GM19452 (cell line): ENCODE measurements around the gene DESI1.
A peak's percentile ranks its signal among the peaks of the same experiment; 100 is the strongest.
"Not testable (repeated sequence)": the region's sequence is repeated elsewhere in the genome, so short reads cannot be mapped to it uniquely, and the experiment has no call there.

Experiments used
- ATAC-seq: cut with Tn5 transposase; IDR thresholded peaks from one replicate; pipeline ENCODE4 v1.9.1; 2021; ENCODE audit not compliant: unreplicated experiment

Gene DESI1

DNA sequence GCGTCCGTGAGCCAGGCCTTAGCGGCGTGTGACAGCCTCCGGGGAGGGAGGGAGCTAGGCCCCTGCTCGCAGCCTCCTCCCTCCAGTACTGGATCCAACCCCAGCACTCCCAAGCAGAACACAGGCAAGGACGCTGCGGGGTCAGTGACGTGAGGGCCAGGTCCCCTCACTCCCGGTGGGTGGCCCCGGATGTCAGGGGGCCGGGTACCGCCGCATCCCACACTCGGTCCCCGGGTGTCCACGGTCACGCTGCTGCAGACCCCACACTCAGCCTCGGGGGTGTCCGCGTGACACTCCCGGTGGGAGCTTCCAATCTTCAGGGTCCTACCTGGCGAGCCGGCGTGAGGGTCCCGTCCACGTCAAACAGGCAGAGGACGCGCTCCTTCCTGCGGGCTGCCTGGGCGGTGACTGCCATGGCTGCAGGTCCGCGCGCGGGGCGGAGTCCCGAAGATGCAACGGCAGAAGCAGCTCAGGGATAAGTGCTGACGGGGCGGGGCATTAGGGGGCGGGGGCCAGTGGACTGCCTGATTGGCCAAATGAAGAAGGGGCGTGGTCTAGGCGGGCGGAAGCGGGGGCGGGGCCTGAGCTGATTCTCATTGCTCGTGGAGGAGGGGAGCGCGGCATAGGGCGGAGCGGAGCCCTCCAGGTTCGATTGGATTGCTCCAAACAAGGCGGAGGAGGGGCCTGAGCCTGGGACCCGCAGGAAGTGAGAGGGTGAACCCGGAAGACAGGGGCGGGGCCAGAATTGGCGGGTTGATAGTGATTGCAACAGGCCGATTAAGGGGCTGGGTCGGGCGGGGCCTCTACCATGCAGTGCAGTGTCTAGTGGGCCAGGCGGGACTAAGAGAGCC, 31.2 kb downstream of the DESI1 start, which contains the start of gene PMM1:
TSS of gene PMM1 (minus strand) at position 450 of the 851 bp plus-strand sequence. CDS start at position 415, 35 bp downstream.
- ATAC-seq, result peak; percentile 88

DNA sequence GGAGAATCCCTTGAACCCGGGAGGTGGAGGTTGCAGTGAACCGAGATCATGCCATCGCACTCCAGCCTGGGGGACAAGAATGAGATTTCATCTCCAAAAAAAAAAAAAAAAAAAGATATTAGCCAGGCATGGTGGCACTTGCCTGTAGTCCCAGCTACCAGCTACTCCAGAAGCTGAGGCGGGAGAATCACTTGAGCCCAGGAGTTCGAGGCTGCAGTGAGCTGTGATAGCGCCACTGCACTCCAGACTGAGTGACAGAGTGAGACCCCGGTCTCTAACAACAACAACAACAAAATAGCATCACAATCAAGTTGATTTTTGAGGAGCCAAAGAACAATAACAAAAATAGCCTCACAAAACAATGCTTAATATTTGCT, 33.5 kb downstream of the DESI1 start:
- no peak for ATAC-seq

DNA sequence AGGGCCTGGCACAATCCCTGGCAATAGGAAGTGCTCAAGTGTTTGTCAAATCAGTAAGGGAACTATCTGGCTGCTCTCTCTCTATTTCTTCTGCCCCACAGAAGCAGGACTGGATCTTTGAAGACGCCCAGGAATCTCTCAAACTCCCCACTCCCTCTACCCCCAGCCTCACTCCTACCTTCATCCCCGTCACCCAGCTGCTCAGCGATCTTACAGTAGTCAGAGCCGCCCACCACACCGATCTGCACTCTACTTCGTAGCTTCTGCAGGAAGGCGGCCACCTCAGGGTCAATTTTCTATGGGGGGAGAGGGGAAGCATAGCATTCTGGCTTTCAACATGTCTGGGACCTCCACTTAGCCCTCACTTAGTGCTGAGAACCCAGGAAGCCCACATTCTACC, 34.9 kb downstream of the DESI1 start:
- ATAC-seq, result no peak

DNA sequence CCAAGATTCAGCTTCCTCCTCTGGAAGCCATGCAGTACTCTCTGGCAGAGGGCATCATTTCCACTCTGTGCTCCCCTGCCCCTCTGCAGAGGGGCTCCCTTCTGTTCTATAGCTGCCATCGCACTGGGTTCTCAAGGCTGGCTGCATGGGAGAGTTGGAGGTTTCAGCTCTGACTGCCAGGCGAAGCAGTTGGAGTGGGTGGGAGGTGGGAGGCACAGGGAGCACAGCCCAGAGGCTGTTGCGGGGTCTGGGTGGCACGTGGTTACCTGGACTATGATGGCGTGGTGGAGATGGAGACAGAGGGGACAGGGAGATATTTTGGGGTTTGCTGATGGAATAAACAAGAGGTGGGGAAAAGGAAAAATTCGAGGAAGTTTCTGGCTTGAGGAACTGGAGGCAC, 36.0 kb downstream of the DESI1 start:
- no peak for ATAC-seq

DNA sequence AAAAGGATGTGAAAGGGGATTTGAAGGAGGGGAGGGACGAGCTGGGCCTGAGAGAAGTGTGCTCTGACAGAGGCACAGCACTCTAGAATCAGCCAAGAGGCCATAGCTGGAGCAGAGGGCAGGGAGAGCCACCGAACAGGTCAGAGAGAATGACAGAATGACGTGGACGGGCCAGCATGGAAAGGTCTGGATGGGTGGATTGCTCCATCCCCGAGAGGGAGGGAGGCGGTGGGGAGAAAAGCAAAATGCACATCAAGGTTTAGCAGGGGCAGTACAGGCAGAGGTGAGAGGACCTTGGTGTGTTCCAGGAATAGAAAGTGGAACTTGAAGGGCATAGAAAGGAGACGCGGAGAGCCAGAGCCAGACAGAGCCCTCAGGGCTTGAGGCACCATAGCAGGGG, 38.1 kb downstream of the DESI1 start:
- ATAC-seq, result no peak

DNA sequence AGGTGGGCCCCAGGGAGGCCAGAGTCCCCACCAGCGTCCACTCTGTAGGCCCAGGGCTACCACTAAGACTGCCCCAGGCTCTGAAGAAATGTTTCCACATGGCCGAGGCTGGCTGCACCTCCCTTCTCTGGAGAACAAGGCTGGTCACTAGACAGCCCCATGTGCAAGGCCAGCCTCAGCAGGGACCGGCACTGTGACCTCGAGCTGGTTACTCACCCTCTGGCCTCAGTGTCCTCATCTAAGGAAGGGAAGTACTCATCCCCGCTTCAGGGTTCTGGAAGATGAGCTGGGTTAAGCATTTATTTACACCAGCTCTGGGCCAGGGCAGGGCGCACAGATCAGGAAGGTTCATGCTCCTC, 40.9 kb downstream of the DESI1 start:
- no peak for ATAC-seq

DNA sequence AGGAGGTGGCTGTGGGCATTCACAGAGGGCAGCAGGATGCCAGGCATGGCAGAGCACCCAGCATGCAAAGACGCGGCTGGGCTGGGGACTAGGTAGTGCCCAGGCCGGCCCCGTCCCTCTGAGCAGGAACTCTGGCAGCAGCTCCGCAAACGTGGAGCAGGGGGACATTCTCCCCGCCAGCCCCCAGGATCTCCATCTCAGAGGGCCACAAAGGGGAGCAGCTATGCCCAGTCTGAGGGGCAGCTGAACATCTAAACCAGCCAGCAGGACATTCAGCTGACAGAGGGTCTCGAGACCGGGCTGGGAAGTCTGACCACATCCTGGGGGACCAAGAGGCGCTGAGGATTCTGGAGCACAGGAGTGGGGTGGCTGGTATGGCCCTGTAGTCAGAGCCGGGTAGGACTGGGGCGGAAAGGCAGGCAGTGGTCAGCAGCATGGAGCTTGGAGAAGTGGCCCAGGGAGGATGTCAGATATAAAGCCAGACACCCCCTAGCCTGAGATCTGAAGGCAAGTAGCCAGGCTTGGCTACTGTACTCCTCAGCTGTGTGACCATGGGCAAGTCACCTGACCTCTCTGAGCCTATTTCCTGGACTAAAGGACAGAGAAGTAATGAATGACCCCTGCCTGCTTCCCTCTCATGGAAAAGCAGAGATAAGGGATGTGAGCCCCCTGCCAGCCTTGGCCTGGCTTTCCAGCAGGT, 41.4 kb downstream of the DESI1 start:
- no peak for ATAC-seq

DNA sequence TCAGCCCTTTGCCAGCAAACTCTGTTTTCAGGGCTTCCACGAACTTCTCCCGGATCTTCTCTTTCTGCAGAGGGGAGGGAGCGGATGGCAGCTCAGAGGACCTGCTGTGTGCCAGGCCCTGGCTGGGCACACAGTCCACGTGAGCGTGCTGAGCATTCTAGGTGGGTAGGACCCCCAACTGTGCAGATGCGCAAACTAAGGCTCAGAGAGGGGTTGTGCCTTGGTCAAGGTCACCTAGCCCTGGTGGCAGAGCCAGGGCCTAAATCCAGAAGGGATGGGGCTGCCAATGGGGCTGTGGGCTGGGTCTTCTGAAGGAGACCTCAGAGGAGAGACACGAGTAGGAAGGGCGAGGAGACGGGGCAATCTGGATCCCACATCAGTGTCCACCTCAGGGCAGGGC, 42.0 kb downstream of the DESI1 start:
- ATAC-seq, result no peak

DNA sequence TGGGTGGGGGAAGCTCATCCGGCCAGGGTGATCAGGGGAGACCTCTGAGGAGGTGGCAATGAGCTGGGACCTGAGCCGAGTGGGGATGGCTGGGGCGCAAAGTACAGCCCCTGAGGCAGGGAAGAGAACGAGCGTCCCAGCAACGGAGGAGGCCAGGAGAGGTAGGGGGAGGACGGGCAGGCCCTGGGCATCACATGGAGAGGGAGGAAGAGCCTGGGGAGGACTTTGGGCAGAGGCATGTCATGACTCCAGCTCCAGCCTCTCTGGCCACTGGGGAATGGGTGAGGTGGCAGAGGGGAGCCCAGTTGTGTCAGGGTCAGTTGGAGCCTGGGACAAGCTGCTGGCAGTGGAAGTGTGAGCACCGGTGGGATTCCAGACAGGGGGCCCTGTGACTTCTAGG, 42.7 kb downstream of the DESI1 start:
- ATAC-seq, result no peak

DNA sequence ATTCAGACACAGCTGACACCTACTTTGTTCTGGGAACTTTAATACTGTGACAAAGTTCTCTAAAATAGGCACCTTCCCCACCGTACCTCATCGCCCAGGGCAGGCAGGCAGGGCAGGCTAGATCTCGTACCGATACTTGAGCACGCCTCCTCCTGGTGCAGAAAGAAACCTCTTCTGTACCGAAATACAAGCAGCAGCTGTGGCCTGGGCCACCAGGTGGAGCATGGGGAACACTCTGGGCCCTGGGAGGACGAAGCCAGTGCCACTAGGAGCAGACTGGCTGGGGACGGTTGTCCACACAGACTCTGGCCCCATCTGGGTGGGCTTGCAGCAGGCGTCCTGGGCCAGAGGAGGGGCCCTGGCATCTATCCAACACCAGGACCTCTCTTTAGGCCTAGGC, 44.0 kb downstream of the DESI1 start:
- ATAC-seq, result no peak

DNA sequence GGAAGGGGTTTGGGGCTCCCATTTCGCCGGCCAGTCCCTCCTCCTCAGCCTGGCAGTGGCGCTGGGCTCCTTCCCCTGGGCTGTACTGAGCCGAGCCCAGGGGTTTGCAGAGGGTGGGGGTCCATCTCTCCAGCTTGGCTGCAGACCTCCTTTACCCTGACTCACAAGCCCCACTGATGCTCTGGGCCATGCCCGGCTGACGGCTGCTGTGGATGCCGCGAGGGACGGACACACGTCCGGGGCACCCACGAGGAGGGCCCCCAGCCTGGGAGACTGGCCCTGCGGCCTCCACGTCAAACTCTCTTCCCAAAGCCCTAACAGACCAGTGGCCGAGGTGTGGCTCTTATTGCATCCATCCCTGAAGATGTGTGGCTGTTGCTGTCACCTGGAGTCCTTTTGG, 45.3 kb downstream of the DESI1 start:
- ATAC-seq, result no peak

DNA sequence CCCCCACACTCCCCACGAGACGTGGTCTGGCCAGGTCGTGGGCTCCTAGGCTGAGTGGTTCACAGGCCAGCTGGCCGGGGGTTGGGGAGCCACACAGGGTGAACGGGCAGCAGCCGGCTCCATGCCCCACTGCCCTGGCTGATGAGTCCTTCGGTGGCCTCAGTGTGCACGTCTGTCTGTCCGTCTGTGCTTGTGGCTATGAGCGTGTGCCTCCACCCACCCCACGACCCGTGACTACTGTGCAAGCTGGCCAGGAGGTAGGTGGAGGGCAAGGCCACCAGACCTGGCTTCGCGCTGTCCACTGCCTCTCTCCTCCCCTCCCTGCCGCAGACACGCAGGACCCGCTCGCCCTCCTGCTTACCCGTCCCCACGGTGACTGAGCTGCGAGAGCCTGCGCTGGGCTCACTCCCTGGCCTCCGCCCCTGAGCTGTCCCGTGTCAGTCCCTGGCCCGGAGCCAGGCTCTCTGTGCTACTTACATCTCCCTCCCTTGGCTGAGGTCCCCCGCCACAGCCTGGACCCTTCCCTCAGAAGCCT, 45.9 kb downstream of the DESI1 start:
- ATAC-seq, result no peak

DNA sequence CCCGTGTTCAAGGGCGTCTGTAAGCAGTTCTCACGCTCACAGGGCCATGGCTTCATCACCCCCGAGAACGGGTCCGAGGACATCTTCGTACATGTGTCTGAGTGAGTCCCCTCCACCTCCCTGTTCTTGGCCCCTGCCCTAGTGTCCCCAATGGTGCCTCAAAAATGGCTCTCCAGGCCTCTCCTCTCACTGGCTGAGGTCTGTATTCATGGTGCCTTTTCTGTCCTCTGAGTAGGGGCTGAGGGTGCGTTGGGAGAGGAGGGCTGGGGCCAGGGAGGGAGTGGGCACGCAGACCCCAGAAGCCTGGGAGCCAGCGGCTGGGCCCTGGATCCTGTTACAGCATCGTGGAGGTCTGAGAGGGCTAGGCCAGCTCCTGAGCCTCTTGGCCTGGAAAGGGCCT, 47.2 kb downstream of the DESI1 start:
- ATAC-seq, result no peak

DNA sequence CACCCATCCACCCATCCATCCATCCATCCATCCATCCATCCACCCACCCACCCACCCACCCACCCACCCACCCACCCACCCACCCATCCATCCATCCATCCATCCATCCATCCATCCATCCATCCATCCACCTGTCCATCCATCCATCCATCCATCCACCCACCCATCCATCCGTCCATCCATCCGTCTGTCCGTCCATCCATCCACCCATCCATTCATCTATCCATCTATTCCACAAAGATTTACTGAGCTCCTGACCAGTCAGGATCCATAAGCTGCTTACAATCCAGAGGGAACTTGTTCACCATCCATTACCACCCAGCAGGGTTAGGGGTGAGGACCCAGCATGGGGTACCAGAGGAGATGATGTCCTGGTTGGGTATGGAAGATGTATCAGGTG, 48.5 kb downstream of the DESI1 start:
- not testable (repeated sequence) for ATAC-seq

DNA sequence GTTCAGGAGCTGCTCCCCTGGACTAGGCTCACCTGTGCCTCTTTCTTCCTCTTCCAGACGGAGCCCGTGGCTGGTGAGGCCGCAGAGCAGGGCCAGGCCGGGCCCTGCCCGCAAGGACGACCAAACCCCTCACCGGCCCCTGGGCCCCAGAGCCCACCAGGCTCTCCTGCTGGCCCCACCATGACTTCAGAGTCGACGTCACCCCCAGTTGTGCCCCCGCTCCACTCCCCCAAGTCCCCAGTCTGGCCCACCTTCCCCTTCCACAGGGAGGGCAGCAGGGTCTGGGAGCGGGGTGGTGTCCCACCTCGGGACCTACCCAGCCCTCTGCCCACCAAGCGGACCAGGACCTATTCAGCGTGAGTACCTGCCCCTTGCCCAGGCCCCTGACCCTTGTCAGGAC, 49.1 kb downstream of the DESI1 start:
- ATAC-seq, result no peak

DNA sequence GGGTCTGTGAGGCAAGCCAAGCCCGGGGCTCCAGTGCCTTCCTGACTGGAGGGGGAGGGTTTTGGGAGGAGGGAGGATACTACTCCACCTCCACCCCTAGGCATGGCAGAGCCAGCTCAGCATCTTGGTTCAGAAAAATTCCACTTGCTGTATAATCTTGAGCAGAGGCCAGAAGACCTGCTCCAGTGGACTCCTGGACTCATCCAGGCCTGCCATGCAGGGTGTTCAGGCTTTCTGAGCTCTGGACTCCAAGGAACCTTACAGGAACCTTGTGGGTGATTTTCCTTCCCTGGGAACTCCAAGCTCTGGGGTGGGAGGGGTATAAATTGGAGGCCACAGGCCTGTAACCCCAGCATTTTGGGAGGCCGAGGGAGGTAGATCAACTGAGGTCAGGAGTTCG, 50.6 kb downstream of the DESI1 start:
- no peak for ATAC-seq

DNA sequence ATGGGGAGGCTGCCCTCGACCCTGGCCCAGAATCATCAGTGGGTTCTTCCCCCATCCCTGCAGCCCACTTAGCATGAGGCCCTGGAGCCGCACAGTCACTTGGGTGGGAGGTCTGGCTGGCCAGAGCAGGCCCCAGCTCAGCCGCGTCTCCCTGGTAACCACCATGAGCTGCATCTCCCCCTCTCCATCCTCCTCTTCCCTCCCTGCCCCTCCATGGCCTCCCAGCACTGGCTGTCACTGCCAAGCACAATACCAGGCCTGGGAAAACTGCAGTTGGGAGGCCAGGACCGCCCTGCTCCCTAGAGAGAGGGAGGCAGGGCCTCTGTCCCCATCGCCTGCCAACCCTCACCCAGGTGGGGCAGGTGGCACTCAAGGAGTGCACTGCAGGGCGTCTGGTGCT, 52.0 kb downstream of the DESI1 start:
- no peak for ATAC-seq

DNA sequence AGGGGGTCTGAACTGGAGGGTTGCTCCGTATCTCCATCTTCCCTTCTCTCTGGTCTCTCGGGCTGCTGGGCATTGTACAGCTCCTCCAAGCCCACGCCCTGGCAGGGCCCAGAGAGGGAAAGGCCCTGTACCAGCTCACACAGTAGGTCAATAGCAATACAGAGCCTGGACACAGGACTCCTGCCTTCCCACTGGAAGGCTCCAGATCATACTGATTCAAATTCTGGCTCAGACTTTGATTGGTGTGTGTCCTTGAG, 53.4 kb downstream of the DESI1 start:
- no peak for ATAC-seq

DNA sequence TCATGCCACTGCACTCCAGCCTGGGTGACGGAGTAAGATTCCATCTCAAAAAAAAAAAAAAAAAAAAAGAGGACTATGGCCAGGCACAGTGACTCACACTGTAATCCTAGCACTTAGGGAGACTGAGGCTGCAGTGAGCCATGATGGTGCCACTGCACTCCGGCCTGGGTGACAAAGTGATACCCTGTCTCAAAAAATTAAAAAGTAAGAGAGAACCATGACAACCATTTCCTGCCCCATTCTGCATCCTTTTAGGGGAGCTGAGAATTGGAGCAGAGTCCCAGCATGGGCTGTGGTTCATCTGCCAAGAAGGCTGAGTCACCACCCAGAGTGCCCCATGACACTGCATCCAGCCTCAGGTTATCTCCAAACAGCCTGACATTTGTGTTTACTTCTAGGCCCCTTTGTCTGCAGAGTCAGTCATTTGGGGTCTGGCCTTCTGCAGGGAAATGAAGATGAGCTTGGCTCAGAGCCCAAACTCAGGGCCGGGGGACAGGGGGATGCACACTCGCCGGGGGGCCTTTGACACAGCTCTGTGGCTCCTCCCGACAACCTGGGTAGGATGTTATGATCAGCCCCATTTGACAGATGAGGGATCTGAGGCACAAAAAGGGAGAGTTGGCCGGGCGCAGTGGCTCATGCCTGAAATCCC, 55.3 kb downstream of the DESI1 start:
- ATAC-seq, result no peak

DNA sequence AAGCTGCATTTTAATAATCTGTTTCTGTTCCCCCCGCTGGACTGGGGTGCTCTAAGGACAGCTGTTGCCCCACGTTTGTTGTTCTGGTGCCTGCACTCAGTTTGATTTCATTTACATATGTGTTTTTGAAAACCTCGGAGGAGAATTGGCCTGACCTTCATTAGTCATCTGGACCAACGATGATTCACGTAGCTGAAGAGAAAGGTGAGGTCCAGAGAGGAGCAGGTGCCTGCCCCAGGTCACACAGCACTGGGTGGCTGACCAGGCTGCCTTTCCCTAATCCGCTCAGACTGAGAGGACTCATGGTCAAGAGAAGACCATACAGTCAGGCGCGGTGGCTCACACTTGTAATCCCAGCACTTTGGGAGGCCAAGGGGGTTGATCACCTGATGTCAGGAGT, 56.3 kb downstream of the DESI1 start:
- no peak for ATAC-seq

DNA sequence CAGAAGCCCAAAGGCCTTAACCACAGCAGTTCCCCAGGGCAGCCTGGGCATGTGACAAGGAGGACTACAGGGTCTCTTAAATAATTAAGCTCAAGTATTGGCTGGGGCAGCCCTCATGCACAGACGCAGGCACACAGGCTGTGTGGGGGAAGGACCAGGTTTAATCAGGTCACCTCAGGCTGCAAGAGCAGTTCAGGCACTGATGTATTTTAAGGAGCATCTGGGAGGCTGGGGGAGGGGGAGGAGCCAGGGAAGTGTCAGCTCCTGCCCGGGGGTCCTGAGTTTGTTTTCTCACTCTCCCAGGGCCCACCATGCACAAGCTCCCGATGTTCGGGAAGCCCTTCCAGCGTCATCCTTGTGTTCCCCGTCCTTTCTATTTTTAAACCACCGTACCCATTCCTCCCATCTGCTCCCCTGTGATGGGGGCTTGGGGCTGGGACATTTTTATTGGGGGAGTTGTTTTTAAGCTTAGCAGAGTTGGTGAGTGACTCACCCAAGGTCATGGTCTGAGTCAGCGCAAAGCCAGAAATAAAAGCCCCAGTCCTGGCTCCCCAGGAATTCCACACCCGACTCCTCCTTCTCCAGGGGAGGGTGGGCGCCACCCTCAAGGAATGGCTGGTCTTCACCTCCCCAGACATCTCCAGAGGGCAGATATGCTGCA, 57.7 kb downstream of the DESI1 start:
- no peak for ATAC-seq

DNA sequence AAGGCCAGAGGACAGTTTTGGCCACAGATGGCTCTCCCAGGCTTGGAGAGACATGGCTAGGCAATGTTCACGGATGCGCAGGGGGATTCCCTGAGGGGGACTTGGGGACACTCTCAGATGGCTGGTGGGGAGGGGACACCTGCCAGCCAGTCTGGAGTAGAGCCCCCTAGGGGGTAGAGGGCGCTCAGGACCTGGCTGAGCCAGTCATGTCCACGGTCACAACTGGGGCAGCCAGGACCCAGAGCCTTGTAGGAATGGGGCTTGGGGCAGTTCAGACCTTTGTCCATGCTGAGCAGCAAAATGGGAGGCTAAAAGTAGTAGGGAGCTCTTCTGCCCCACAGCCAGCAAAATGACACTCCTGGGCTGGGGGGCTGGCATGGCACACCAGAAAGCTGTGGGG, 58.4 kb downstream of the DESI1 start:
- no peak for ATAC-seq
